Aorta (tissue), 5 donors: ENCODE results near the gene CTXN2. TPM values are rescaled to one million over a fixed set of nuclear protein-coding genes. Genes with fewer than 3 reads are reported as not detected.
A peak's percentile ranks its signal among the peaks of the same experiment; 100 is the strongest.

Source experiments
- ATAC-seq: fragments of 200-7000 bp; cut with Tn5 transposase; one replicate; pipeline ENCODE4 v1.9.1; 2022; ENCODE audit warnings: moderate library complexity; ENCODE audit not compliant: low FRiP score
- DNase-seq, 2 donors: peaks; one replicate each; pipeline ENCODE4 v3.0.0-alpha.2; 2020
- H3K27ac ChIP-seq, 2 donors: one replicate each; pipeline ENCODE4 v1.5.1; 2013; ENCODE audit warnings: low read length in 2 of 2, mild to moderate bottlenecking in 2 of 2, moderate library complexity in 2 of 2, control low read depth in 1 of 2, inconsistent platforms in 1 of 2, low read depth in 1 of 2
- H3K27me3 ChIP-seq, 2 donors: one replicate each; pipeline ENCODE4 v1.6.1; 2013; ENCODE audit warnings: control low read depth in 1 of 2, low read length in 1 of 2, mild to moderate bottlenecking in 1 of 2, moderate library complexity in 1 of 2; ENCODE audit not compliant: insufficient read depth in 2 of 2, control insufficient read depth in 1 of 2
- H3K36me3 ChIP-seq, 2 donors: one replicate each; pipeline ENCODE4 v1.6.1; 2013; ENCODE audit warnings: control low read depth in 1 of 2, low read length in 1 of 2, mild to moderate bottlenecking in 1 of 2; ENCODE audit not compliant: insufficient read depth in 2 of 2, control insufficient read depth in 1 of 2
- H3K4me1 ChIP-seq, 2 donors: one replicate each; pipeline ENCODE4 v1.6.1; 2013; ENCODE audit warnings: low read length in 2 of 2, control low read depth in 1 of 2, mild to moderate bottlenecking in 1 of 2, moderate library complexity in 1 of 2; ENCODE audit not compliant: insufficient read depth in 2 of 2, control insufficient read depth in 1 of 2
- H3K4me3 ChIP-seq, 2 donors: one replicate each; pipeline ENCODE4 v1.5.1; 2013; ENCODE audit warnings: low read length in 2 of 2, control low read depth in 1 of 2, mild to moderate bottlenecking in 1 of 2
- H3K9me3 ChIP-seq: one replicate; pipeline ENCODE4 v1.6.1; 2013; ENCODE audit warnings: mild to moderate bottlenecking, low read length; ENCODE audit not compliant: control insufficient read depth
- WGBS, 2 donors: extraction: QIAGEN DNeasy Blood & Tissue Kit; methylation state at CpG; one replicate each; pipeline ENCODE4 v1.1.7; 2013; 5-methylcytosine and 5-hydroxymethylcytosine counted together
- intact Hi-C, 2 donors: fragments of 100-400 bp; cut with DNase I; formaldehyde crosslinking; loops; one replicate each; pipeline versions ENCODE4 v1.14.2 to v1.15.0; 2022
- polyA plus RNA-seq, 2 donors: library from polyadenylated mRNA; stranded (reverse); fragments of 200-250 nt; gene quantifications; one replicate each; pipeline ENCODE4 v1.2.3, GENCODE V29; 2013
- total RNA-seq, 2 donors: library from RNA; stranded (reverse); fragmentation: NEBNext Ultra II Directional; extraction: Animal tissue kit (Norgen Biotek cat#: 25700); gene quantifications; one replicate each; pipeline ENCODE4 v1.2.1, GENCODE V29; 2021
- donor health status: healthy with polysubstance abuse.
- donor health status: Bipolar disorder and iron deficiency.
- donor health status: DM: no; HTN: no; CAD: no.
- donor health status: DM: no; HTN: no; CAD: no.
- donor health status: DM: yes; HTN: yes; CAD: no.

Gene CTXN2
- total and polyA plus RNA-seq, 4 donors, result not detected

- no peak overlapping the region for H3K4me3 ChIP-seq
- no peak for ATAC-seq
- no peaks in the 10 kb centered on the region for H3K9me3 ChIP-seq
- intact Hi-C loops, result loop anchor here in 1 of 2 donors (5.0 to 10.0 kb wide), 2 partner anchors 47 to 160 kb away; partner anchors contain the start of gene DUT
- peak overlapping the region; percentile 14 to 28 for H3K27ac ChIP-seq
- no peaks in the 10 kb centered on the region for H3K4me1 ChIP-seq
- WGBS, 2 donors, result 94 to 99% methylated on average over 3 of the region's 3 CpGs
- no peak for DNase-seq
- H3K27me3 ChIP-seq, result no peaks in the 10 kb centered on the region
- no peaks in the 10 kb centered on the region for H3K36me3 ChIP-seq
Measured at GRCh38 chr15:48175126-48175525, 16.3 kb upstream of the CTXN2 start.

- H3K9me3 ChIP-seq, result no peaks in the 10 kb centered on the region
- DNase-seq (no peak), ATAC-seq (no peak)
- 60 to 66% methylated on average over 4 of the region's 4 CpGs for WGBS, 2 donors
- H3K36me3 ChIP-seq, result no peaks in the 10 kb centered on the region
- H3K27me3 ChIP-seq, result no peaks in the 10 kb centered on the region
- intact Hi-C loops, result loop anchor here in 1 of 2 donors (5.0 to 10.0 kb wide), 2 partner anchors 46 to 159 kb away; partner anchors contain the start of gene DUT
- H3K27ac ChIP-seq, result peak overlapping the region in 1 of 2 donors; percentile 80
- H3K4me1 ChIP-seq, result no peaks in the 10 kb centered on the region
- H3K4me3 ChIP-seq, result peak overlapping the region in 1 of 2 donors; percentile 88
Measured at GRCh38 chr15:48176112-48176511, 15.4 kb upstream of the CTXN2 start.

GRCh38 chr15:48176957-48177356 is 14.5 kb upstream of the CTXN2 start:
- H3K4me1 ChIP-seq, result no peaks in the 10 kb centered on the region
- peak overlapping the region; percentile 80 to 90 for H3K27ac ChIP-seq
- ATAC-seq (no peak), DNase-seq (no peak)
- intact Hi-C loops, result loop anchor here in 1 of 2 donors (5.0 to 10.0 kb wide), 2 partner anchors 45 to 158 kb away; partner anchors contain the start of gene DUT
- H3K27me3 ChIP-seq, result no peaks in the 10 kb centered on the region
- peak overlapping the region; percentile 65 to 88 for H3K4me3 ChIP-seq
- WGBS, 2 donors, result 43 to 49% methylated on average over 2 of the region's 2 CpGs
- no peaks in the 10 kb centered on the region for H3K9me3 ChIP-seq
- H3K36me3 ChIP-seq, result no peaks in the 10 kb centered on the region

GRCh38 chr15:48177383-48177765 is 14.1 kb upstream of the CTXN2 start:
- H3K27me3 ChIP-seq, result no peaks in the 10 kb centered on the region
- H3K4me3 ChIP-seq, result peak overlapping the region; percentile 65 to 88
- intact Hi-C loops, result loop anchor here in 1 of 2 donors (5.0 to 10.0 kb wide), 2 partner anchors 45 to 157 kb away; partner anchors contain the start of gene DUT
- 0 to 1% methylated on average over 10 of the region's 10 CpGs for WGBS, 2 donors
- ATAC-seq, result peak; percentile 89
- H3K4me1 ChIP-seq, result no peaks in the 10 kb centered on the region
- no peak for DNase-seq
- peak overlapping the region; percentile 84 to 88 for H3K27ac ChIP-seq
- H3K9me3 ChIP-seq, result no peaks in the 10 kb centered on the region
- no peaks in the 10 kb centered on the region for H3K36me3 ChIP-seq

GRCh38 chr15:48177766-48178647 is 13.5 kb upstream of the CTXN2 start, which contains the start of gene MYEF2:
TSS of gene MYEF2 (minus strand) at chr15:48178295. CDS start at chr15:48178237, 58 bp downstream.
- H3K4me1 ChIP-seq, result no peaks in the 10 kb centered on the region
- no peaks in the 10 kb centered on the region for H3K9me3 ChIP-seq
- H3K27me3 ChIP-seq, result no peaks in the 10 kb centered on the region
- 2% methylated on average over 62 to 71 of the region's 71 CpGs for WGBS, 2 donors
- H3K4me3 ChIP-seq, result peak within 1 kb of the TSS; percentile 65 to 88
- H3K36me3 ChIP-seq, result no peaks in the 10 kb centered on the region
- peak; percentile 89 for ATAC-seq
- DNase-seq, result peak; percentile 84 to 92
- intact Hi-C loops, result loop anchor here in 1 of 2 donors (5.0 to 10.0 kb wide), 2 partner anchors 44 to 157 kb away; partner anchors contain the start of gene DUT
- H3K27ac ChIP-seq, result peak within 1 kb of the TSS; percentile 84 to 88

- no peaks in the 10 kb centered on the region for H3K9me3 ChIP-seq
- intact Hi-C loops, result loop anchor here in 1 of 2 donors (5.0 to 10.0 kb wide), 2 partner anchors 44 to 156 kb away; partner anchors contain the start of gene DUT
- no peak for DNase-seq
- H3K4me3 ChIP-seq, result peak overlapping the region in 1 of 2 donors; percentile 88
- no peak overlapping the region for H3K27ac ChIP-seq
- ATAC-seq, result no peak
- H3K36me3 ChIP-seq, result no peaks in the 10 kb centered on the region
- no peaks in the 10 kb centered on the region for H3K27me3 ChIP-seq
- WGBS, 2 donors, result 80 to 81% methylated on average over 1 of the region's 1 CpG
- no peaks in the 10 kb centered on the region for H3K4me1 ChIP-seq
Measured at GRCh38 chr15:48178648-48178931, 12.9 kb upstream of the CTXN2 start.

GRCh38 chr15:48182749-48183148 is 8.7 kb upstream of the CTXN2 start:
- intact Hi-C loops, result no loop called here
- H3K4me1 ChIP-seq, result no peaks in the 10 kb centered on the region
- 70 to 75% methylated on average over 2 of the region's 2 CpGs for WGBS, 2 donors

GRCh38 chr15:48185529-48185928 is 5.9 kb upstream of the CTXN2 start:
- 74 to 80% methylated on average over 3 of the region's 3 CpGs for WGBS, 2 donors
- DNase-seq (no peak), ATAC-seq (no peak)
- Histone ChIP-seq H3K36me3 (no peaks in the 10 kb centered on the region), H3K9me3 (no peaks in the 10 kb centered on the region), H3K27me3 (no peaks in the 10 kb centered on the region), H3K27ac (no peak overlapping the region), H3K4me3 (no peak overlapping the region), H3K4me1 (no peaks in the 10 kb centered on the region)
- intact Hi-C loops, result no loop called here

More at GRCh38 chr15:48182749-48183148, 8.7 kb upstream of the CTXN2 start:
- H3K27me3 ChIP-seq, result no peaks in the 10 kb centered on the region
- no peak overlapping the region for H3K4me3 ChIP-seq
- no peaks in the 10 kb centered on the region for H3K36me3 ChIP-seq
- no peak overlapping the region for H3K27ac ChIP-seq
- no peaks in the 10 kb centered on the region for H3K9me3 ChIP-seq
- DNase-seq, result no peak
- ATAC-seq, result no peak
